ENCODE data around the gene DYNC1I2. TPM values are rescaled to one million over a fixed set of nuclear protein-coding genes. Genes with fewer than 3 reads are reported as not detected.
"Not testable (repeated sequence)": the region's sequence is repeated elsewhere in the genome, so short reads cannot be mapped to it uniquely, and the experiment has no call there.

The DYNC1I2 gene
- total and polyA plus RNA-seq, 4 donors = 79.5 to 103 (median 93.1) TPM

- no peaks in the 10 kb centered on the region for H3K9me3 ChIP-seq (ENCODE audit: control insufficient read depth, low read length)
- no peaks in the 10 kb centered on the region for H3K4me1 ChIP-seq (ENCODE audit: control insufficient read depth in 1 of 2, insufficient read depth in 2 of 2, low read length in 2 of 2)
- H3K4me3 ChIP-seq (ENCODE audit: low read length in 2 of 2) = no peak overlapping the region
- no peak for ATAC-seq (ENCODE audit: low FRiP score)
- H3K27me3 ChIP-seq (ENCODE audit: control insufficient read depth in 1 of 2, insufficient read depth in 2 of 2, low read length in 1 of 2) = no peaks in the 10 kb centered on the region
- DNase-seq = no peak
- H3K36me3 ChIP-seq (ENCODE audit: control insufficient read depth in 1 of 2, insufficient read depth in 2 of 2, low read length in 1 of 2) = peaks cover 6 to 8% of the 10 kb centered on the region in 2 donors
- no peak overlapping the region for H3K27ac ChIP-seq (ENCODE audit: low read depth in 1 of 2, low read length in 2 of 2)
- 89 to 90% methylated on average over 3 of the region's 3 CpGs for WGBS, 2 donors
- intact Hi-C loops (cut with DNase I) = no loop called here
These were observed 60.1 kb downstream of the DYNC1I2 start for GRCh38 chr2:171747371-171747770.

- Histone ChIP-seq H3K27ac (ENCODE audit: low read depth in 1 of 2, low read length in 2 of 2) (no peak overlapping the region), H3K4me3 (ENCODE audit: low read length in 2 of 2) (no peak overlapping the region), H3K36me3 (ENCODE audit: control insufficient read depth in 1 of 2, insufficient read depth in 2 of 2, low read length in 1 of 2) (peaks cover 2% of the 10 kb centered on the region in 2 donors), H3K9me3 (ENCODE audit: control insufficient read depth, low read length) (no peaks in the 10 kb centered on the region), H3K27me3 (ENCODE audit: control insufficient read depth in 1 of 2, insufficient read depth in 2 of 2, low read length in 1 of 2) (no peaks in the 10 kb centered on the region), H3K4me1 (ENCODE audit: control insufficient read depth in 1 of 2, insufficient read depth in 2 of 2, low read length in 2 of 2) (no peaks in the 10 kb centered on the region)
- ATAC-seq (ENCODE audit: low FRiP score) (no peak), DNase-seq (no peak)
- intact Hi-C loops (cut with DNase I) = no loop called here
- 96 to 100% methylated on average over 1 of the region's 1 CpG for WGBS, 2 donors
These were observed 67.1 kb downstream of the DYNC1I2 start for GRCh38 chr2:171754254-171754939.

GRCh38 chr2:171758762-171759161 lies 71.5 kb downstream of the DYNC1I2 start:
- not testable (repeated sequence) for H3K9me3 ChIP-seq (ENCODE audit: control insufficient read depth, low read length); H3K36me3 ChIP-seq (ENCODE audit: control insufficient read depth in 1 of 2, insufficient read depth in 2 of 2, low read length in 1 of 2)
- 97 to 98% methylated on average over 1 of the region's 1 CpG for WGBS, 2 donors

DNA sequence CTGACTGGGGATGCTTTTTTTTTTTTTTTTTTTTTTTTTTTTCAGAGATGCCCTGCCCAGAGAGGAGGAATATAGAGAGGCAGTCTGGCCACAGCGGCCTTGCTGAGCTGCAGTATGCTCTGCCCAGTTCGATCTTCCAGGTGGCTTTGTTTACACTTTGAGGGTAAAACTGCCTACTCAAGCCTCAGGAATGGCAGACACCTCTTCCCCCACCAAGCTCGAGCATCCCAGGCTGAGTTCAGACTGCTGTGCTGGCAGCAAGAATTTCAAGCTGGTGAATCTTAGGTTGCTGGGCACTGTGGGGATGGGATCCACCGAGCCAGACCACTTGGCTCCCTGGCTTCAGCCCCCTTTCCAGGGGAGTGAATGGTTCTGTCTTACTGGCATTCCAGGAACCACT lies 73.9 kb downstream of the DYNC1I2 start:
- H3K27ac ChIP-seq (ENCODE audit: low read depth in 1 of 2, low read length in 2 of 2); H3K9me3 ChIP-seq (ENCODE audit: control insufficient read depth, low read length); H3K4me3 ChIP-seq (ENCODE audit: low read length in 2 of 2); ATAC-seq (ENCODE audit: low FRiP score); H3K4me1 ChIP-seq (ENCODE audit: control insufficient read depth in 1 of 2, insufficient read depth in 2 of 2, low read length in 2 of 2); H3K36me3 ChIP-seq (ENCODE audit: control insufficient read depth in 1 of 2, insufficient read depth in 2 of 2, low read length in 1 of 2); intact Hi-C loops (cut with DNase I); H3K27me3 ChIP-seq (ENCODE audit: control insufficient read depth in 1 of 2, insufficient read depth in 2 of 2, low read length in 1 of 2); DNase-seq: not testable (repeated sequence)
- 96 to 97% methylated on average over 4 of the region's 4 CpGs for WGBS, 2 donors

More at GRCh38 chr2:171758762-171759161, 71.5 kb downstream of the DYNC1I2 start:
- H3K27ac ChIP-seq (ENCODE audit: low read depth in 1 of 2, low read length in 2 of 2); H3K4me3 ChIP-seq (ENCODE audit: low read length in 2 of 2); H3K4me1 ChIP-seq (ENCODE audit: control insufficient read depth in 1 of 2, insufficient read depth in 2 of 2, low read length in 2 of 2); H3K27me3 ChIP-seq (ENCODE audit: control insufficient read depth in 1 of 2, insufficient read depth in 2 of 2, low read length in 1 of 2); DNase-seq; intact Hi-C loops (cut with DNase I); ATAC-seq (ENCODE audit: low FRiP score): not testable (repeated sequence)

- peaks cover 2 to 7% of the 10 kb centered on the region in 2 donors for H3K36me3 ChIP-seq (ENCODE audit: control insufficient read depth in 1 of 2, insufficient read depth in 2 of 2, low read length in 1 of 2)
- no peaks in the 10 kb centered on the region for H3K4me1 ChIP-seq (ENCODE audit: control insufficient read depth in 1 of 2, insufficient read depth in 2 of 2, low read length in 2 of 2)
- no peaks in the 10 kb centered on the region for H3K9me3 ChIP-seq (ENCODE audit: control insufficient read depth, low read length)
- no peak overlapping the region for H3K4me3 ChIP-seq (ENCODE audit: low read length in 2 of 2)
- ATAC-seq (ENCODE audit: low FRiP score) = no peak
- no peak for DNase-seq
- intact Hi-C loops (cut with DNase I) = no loop called here
- H3K27ac ChIP-seq (ENCODE audit: low read depth in 1 of 2, low read length in 2 of 2) = no peak overlapping the region
- H3K27me3 ChIP-seq (ENCODE audit: control insufficient read depth in 1 of 2, insufficient read depth in 2 of 2, low read length in 1 of 2) = no peaks in the 10 kb centered on the region
- WGBS, 2 donors = 93 to 98% methylated on average over 2 of the region's 2 CpGs
These were observed 75.8 kb downstream of the DYNC1I2 start for GRCh38 chr2:171762879-171763573.

GRCh38 chr2:171763602-171764001 lies 76.3 kb downstream of the DYNC1I2 start:
- DNase-seq = no peak
- H3K4me1 ChIP-seq (ENCODE audit: control insufficient read depth in 1 of 2, insufficient read depth in 2 of 2, low read length in 2 of 2) = no peaks in the 10 kb centered on the region
- H3K27me3 ChIP-seq (ENCODE audit: control insufficient read depth in 1 of 2, insufficient read depth in 2 of 2, low read length in 1 of 2) = no peaks in the 10 kb centered on the region
- no peak overlapping the region for H3K27ac ChIP-seq (ENCODE audit: low read depth in 1 of 2, low read length in 2 of 2)
- H3K36me3 ChIP-seq (ENCODE audit: control insufficient read depth in 1 of 2, insufficient read depth in 2 of 2, low read length in 1 of 2) = peaks cover 2 to 7% of the 10 kb centered on the region in 2 donors
- no peak overlapping the region for H3K4me3 ChIP-seq (ENCODE audit: low read length in 2 of 2)
- no peaks in the 10 kb centered on the region for H3K9me3 ChIP-seq (ENCODE audit: control insufficient read depth, low read length)
- no peak for ATAC-seq (ENCODE audit: low FRiP score)
- 92 to 96% methylated on average over 3 of the region's 3 CpGs for WGBS, 2 donors
- intact Hi-C loops (cut with DNase I) = no loop called here

- no peaks in the 10 kb centered on the region for H3K36me3 ChIP-seq (ENCODE audit: control insufficient read depth in 1 of 2, insufficient read depth in 2 of 2, low read length in 1 of 2)
- H3K27me3 ChIP-seq (ENCODE audit: control insufficient read depth in 1 of 2, insufficient read depth in 2 of 2, low read length in 1 of 2) = no peaks in the 10 kb centered on the region
- H3K4me1 ChIP-seq (ENCODE audit: control insufficient read depth in 1 of 2, insufficient read depth in 2 of 2, low read length in 2 of 2) = no peaks in the 10 kb centered on the region
- no peaks in the 10 kb centered on the region for H3K9me3 ChIP-seq (ENCODE audit: control insufficient read depth, low read length)
- no peak overlapping the region for H3K27ac ChIP-seq (ENCODE audit: low read depth in 1 of 2, low read length in 2 of 2)
- intact Hi-C loops (cut with DNase I) = no loop called here
- DNase-seq = no peak
- H3K4me3 ChIP-seq (ENCODE audit: low read length in 2 of 2) = no peak overlapping the region
- ATAC-seq (ENCODE audit: low FRiP score) = no peak
These were observed 84.2 kb downstream of the DYNC1I2 start for GRCh38 chr2:171771463-171771862.

- H3K4me3 ChIP-seq (ENCODE audit: low read length in 2 of 2) = no peak overlapping the region
These were observed 85.1 kb downstream of the DYNC1I2 start for GRCh38 chr2:171772373-171772772.

DNA sequence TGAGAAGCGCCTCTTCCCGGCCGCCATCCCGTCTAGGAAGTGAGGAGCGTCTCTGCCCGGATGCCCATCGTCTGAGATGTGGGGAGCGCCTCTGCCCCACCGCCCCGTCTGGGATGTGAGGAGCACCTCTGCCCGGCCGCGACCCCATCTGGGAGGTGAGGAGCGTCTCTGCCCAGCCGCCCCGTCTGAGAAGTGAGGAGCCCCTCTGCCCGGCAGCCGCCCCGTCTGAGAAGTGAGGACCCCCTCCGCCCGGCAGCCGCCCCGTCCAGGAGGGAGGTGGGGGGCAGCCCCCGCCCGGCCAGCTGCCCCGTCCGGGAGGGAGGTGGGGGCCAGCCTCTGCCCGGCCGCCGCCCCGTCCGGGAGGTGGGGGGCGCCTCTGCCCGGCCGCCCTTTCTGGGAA lies 87.3 kb downstream of the DYNC1I2 start:
- H3K9me3 ChIP-seq (ENCODE audit: control insufficient read depth, low read length); ATAC-seq (ENCODE audit: low FRiP score); H3K4me3 ChIP-seq (ENCODE audit: low read length in 2 of 2); H3K27me3 ChIP-seq (ENCODE audit: control insufficient read depth in 1 of 2, insufficient read depth in 2 of 2, low read length in 1 of 2); H3K27ac ChIP-seq (ENCODE audit: low read depth in 1 of 2, low read length in 2 of 2); H3K36me3 ChIP-seq (ENCODE audit: control insufficient read depth in 1 of 2, insufficient read depth in 2 of 2, low read length in 1 of 2); intact Hi-C loops (cut with DNase I); DNase-seq; H3K4me1 ChIP-seq (ENCODE audit: control insufficient read depth in 1 of 2, insufficient read depth in 2 of 2, low read length in 2 of 2): not testable (repeated sequence)
- 98% methylated on average over 20 to 35 of the region's 35 CpGs for WGBS, 2 donors

More at GRCh38 chr2:171772373-171772772, 85.1 kb downstream of the DYNC1I2 start:
- Histone ChIP-seq H3K27ac (ENCODE audit: low read depth in 1 of 2, low read length in 2 of 2) (no peak overlapping the region), H3K9me3 (ENCODE audit: control insufficient read depth, low read length) (no peaks in the 10 kb centered on the region), H3K36me3 (ENCODE audit: control insufficient read depth in 1 of 2, insufficient read depth in 2 of 2, low read length in 1 of 2) (no peaks in the 10 kb centered on the region), H3K27me3 (ENCODE audit: control insufficient read depth in 1 of 2, insufficient read depth in 2 of 2, low read length in 1 of 2) (no peaks in the 10 kb centered on the region), H3K4me1 (ENCODE audit: control insufficient read depth in 1 of 2, insufficient read depth in 2 of 2, low read length in 2 of 2) (no peaks in the 10 kb centered on the region)
- intact Hi-C loops (cut with DNase I) = no loop called here
- ATAC-seq (ENCODE audit: low FRiP score) (no peak), DNase-seq (no peak)
- WGBS, 2 donors = 92 to 95% methylated on average over 5 of the region's 5 CpGs
